Keratinocyte (primary cell): ENCODE measurements around the gene SNX8. TPM values are rescaled to one million over a fixed set of nuclear protein-coding genes. Genes with fewer than 3 reads are reported as not detected.

Experiments used
- DNase-seq: peaks from one replicate; pipeline ENCODE4 v3.0.0-alpha.2; 2011; ENCODE audit warnings: low read depth, missing footprints, low spot score
- FAIRE-seq: peaks from 2 replicates; lab custom pipeline; 2011; peaks lifted over from hg19 to GRCh38; lab: Jason Lieb, UNC
- H2AFZ ChIP-seq: 2 replicates; pipeline ENCODE4 v1.6.0; 2012; ENCODE audit warnings: low read length, control low read depth, inconsistent platforms; ENCODE audit not compliant: control insufficient read depth
- H3K27ac ChIP-seq: 2 replicates; pipeline ENCODE4 v1.5.1; 2011; ENCODE audit warnings: low read length; ENCODE audit not compliant: control insufficient read depth, insufficient read depth
- H3K27me3 ChIP-seq: 3 replicates; pipeline ENCODE4 v1.6.0; 2011; ENCODE audit warnings: low read length; ENCODE audit not compliant: control insufficient read depth, insufficient read depth; ENCODE audit errors: extremely low read depth
- H3K36me3 ChIP-seq, 2 experiments: 2 replicates in 1 of 2; 3 replicates in 1 of 2; pipeline ENCODE4 v1.5.1; 2011; ENCODE audit warnings: low read length in 2 of 2, mild to moderate bottlenecking in 1 of 2; ENCODE audit not compliant: control insufficient read depth in 2 of 2, insufficient read depth in 2 of 2; ENCODE audit errors: extremely low read depth in 1 of 2
- H3K4me1 ChIP-seq: 3 replicates; pipeline ENCODE4 v1.5.1; 2011; ENCODE audit warnings: low read length; ENCODE audit not compliant: control insufficient read depth, insufficient read depth; ENCODE audit errors: extremely low read depth
- H3K4me2 ChIP-seq: 3 replicates; pipeline ENCODE4 v1.6.0; 2011; ENCODE audit warnings: low read depth, low read length; ENCODE audit not compliant: control insufficient read depth, insufficient read depth; ENCODE audit errors: extremely low read depth
- H3K4me3 ChIP-seq, 3 experiments: fragments of 200-600 bp in 1 of 3; sonication (generic) in 1 of 3; 2 replicates in 2 of 3; 3 replicates in 1 of 3; pipeline ENCODE4 v1.5.1; 2011 to 2016; ENCODE audit warnings: low read length in 3 of 3, mild to moderate bottlenecking in 3 of 3, control low read depth in 2 of 3, inconsistent platforms in 1 of 3, low read depth in 1 of 3, mixed read lengths in 1 of 3, mixed run types in 1 of 3, moderate library complexity in 1 of 3; ENCODE audit not compliant: control insufficient read depth in 2 of 3, insufficient read depth in 2 of 3; ENCODE audit errors: extremely low read depth in 1 of 3
- H3K79me2 ChIP-seq: 2 replicates; pipeline ENCODE4 v1.6.0; 2012; ENCODE audit warnings: low read length; ENCODE audit not compliant: control insufficient read depth, insufficient read depth
- H3K9ac ChIP-seq: 3 replicates; pipeline ENCODE4 v1.6.0; 2011; ENCODE audit warnings: low read length; ENCODE audit not compliant: control insufficient read depth, insufficient read depth; ENCODE audit errors: extremely low read depth
- H3K9me1 ChIP-seq: 3 replicates; pipeline ENCODE4 v1.6.0; 2011; ENCODE audit warnings: low read length; ENCODE audit not compliant: control insufficient read depth, insufficient read depth; ENCODE audit errors: extremely low read depth
- H3K9me3 ChIP-seq: 2 replicates; pipeline ENCODE4 v1.5.1; 2012; ENCODE audit warnings: low read depth, low read length; ENCODE audit not compliant: control insufficient read depth
- H4K20me1 ChIP-seq: 3 replicates; pipeline ENCODE4 v1.6.0; 2011; ENCODE audit warnings: low read length; ENCODE audit not compliant: control insufficient read depth, insufficient read depth; ENCODE audit errors: extremely low read depth
- CTCF ChIP-seq, 3 experiments: IDR thresholded peaks in 1 of 3; conservative IDR thresholded peaks in 1 of 3; optimal IDR thresholded peaks in 1 of 3; 2 replicates in 2 of 3; 3 replicates in 1 of 3; pipeline versions ENCODE3 to v1.5.1; 2011; ENCODE audit warnings: low read length in 3 of 3, mild to moderate bottlenecking in 3 of 3, moderate library complexity in 2 of 3, control low read depth in 1 of 3, inconsistent platforms in 1 of 3; ENCODE audit not compliant: insufficient read depth in 2 of 3; ENCODE audit errors: extremely low read depth in 1 of 3
- EZH2 ChIP-seq: IDR thresholded peaks from one replicate; pipeline ENCODE4 v1.6.1; 2012; ENCODE audit warnings: inconsistent platforms, mild to moderate bottlenecking, low read length, moderate library complexity
- dilution Hi-C: fragments of 300-500 bp; cut with MboI; formaldehyde crosslinking; loops from one replicate; pipeline ENCODE4 v1.7.0; 2020; ENCODE audit warnings: low sequenced_read_pairs; ENCODE audit not compliant: extremely low pct_ligation_motif_present
- polyA plus RNA-seq, 5 experiments: library from polyadenylated mRNA; depleted of rRNA in 3 of 5; stranded (reverse) in 3 of 5; stranded (forward) in 1 of 5; unstranded in 1 of 5; fragments of >200 nt; gene quantifications; 1 replicate in 1 of 5; 2 replicates in 3 of 5; 3 replicates in 1 of 5; pipeline versions ENCODE4 v1.2.1 to v1.2.3, GENCODE V29; 2011 to 2012; ENCODE audit warnings: missing spikeins in 2 of 5, low read depth in 1 of 5, low replicate concordance in 1 of 5

Gene SNX8
- polyA plus RNA-seq, 1 donor (not counting 4 experiments of a cell fraction or from before 2014, with no cell fraction given), result 24.2 TPM

GRCh38 chr7:2231992-2232765 lies 82.1 kb downstream of the SNX8 start:
- peak overlapping the region; percentile 63 for H3K27ac ChIP-seq

GRCh38 chr7:2230882-2231281 lies 83.4 kb downstream of the SNX8 start:
- Histone ChIP-seq H3K4me2 (no peak overlapping the region), H3K4me1 (peaks cover 12% of the 10 kb centered on the region), H3K27me3 (no peaks in the 10 kb centered on the region), H3K79me2 (peaks cover 40% of the 10 kb centered on the region), H4K20me1 (peaks cover under 1% of the 10 kb centered on the region), H3K36me3 (peaks cover 18 to 21% of the 10 kb centered on the region in 2 experiments), H3K9ac (no peak overlapping the region), H3K4me3 (no peak overlapping the region), H2AFZ (no peak overlapping the region), H3K27ac (no peak overlapping the region), H3K9me3 (no peaks in the 10 kb centered on the region), H3K9me1 (no peaks in the 10 kb centered on the region)
- no peak for TF ChIP-seq CTCF (optimal IDR thresholded peaks at IDR 0.05 in 1 of 3, IDR thresholded peaks at IDR 0.05 in 1 of 3, conservative IDR thresholded peaks at IDR 0.05 in 1 of 3; ENCODE audit: extremely low read depth in 1 of 3, insufficient read depth in 2 of 3, low read length in 3 of 3)
- TF ChIP-seq EZH2, result no peak
- DNase-seq (no peak), FAIRE-seq (no peak)
- dilution Hi-C loops, result no loop called here

More at GRCh38 chr7:2231992-2232765, 82.1 kb downstream of the SNX8 start:
- H3K36me3 ChIP-seq, result peaks cover 12 to 24% of the 10 kb centered on the region in 2 experiments
- H4K20me1 ChIP-seq, result no peaks in the 10 kb centered on the region
- TF ChIP-seq CTCF (optimal IDR thresholded peaks at IDR 0.05 in 1 of 3, IDR thresholded peaks at IDR 0.05 in 1 of 3, conservative IDR thresholded peaks at IDR 0.05 in 1 of 3; ENCODE audit: extremely low read depth in 1 of 3, insufficient read depth in 2 of 3, low read length in 3 of 3), result no peak
- TF ChIP-seq EZH2, result no peak
- H3K79me2 ChIP-seq, result peaks cover 42% of the 10 kb centered on the region
- no peaks in the 10 kb centered on the region for H3K9me1 ChIP-seq
- DNase-seq (no peak), FAIRE-seq (no peak)
- H3K4me1 ChIP-seq, result peaks cover 12% of the 10 kb centered on the region
- H3K27me3 ChIP-seq, result no peaks in the 10 kb centered on the region
- H3K4me2 ChIP-seq, result peak overlapping the region; percentile 95
- H3K9ac ChIP-seq, result peak overlapping the region; percentile 85
- H3K9me3 ChIP-seq, result no peaks in the 10 kb centered on the region
- H2AFZ ChIP-seq, result peak overlapping the region; percentile 28
- H3K4me3 ChIP-seq, result peak overlapping the region; percentile 84 to 91 (median 85)
- dilution Hi-C loops, result no loop called here
